HG02852 (cell line): Measurements from ENCODE around the gene OSGEPL1.
"Not testable (repeated sequence)": the region's sequence is repeated elsewhere in the genome, so short reads cannot be mapped to it uniquely, and the experiment has no call there.

Experiments
- ATAC-seq: cut with Tn5 transposase; IDR thresholded peaks from one replicate; pipeline ENCODE4 v1.9.1; 2021; ENCODE audit warnings: mild to moderate bottlenecking, moderate library complexity; ENCODE audit not compliant: unreplicated experiment

OSGEPL1 gene, protein sequence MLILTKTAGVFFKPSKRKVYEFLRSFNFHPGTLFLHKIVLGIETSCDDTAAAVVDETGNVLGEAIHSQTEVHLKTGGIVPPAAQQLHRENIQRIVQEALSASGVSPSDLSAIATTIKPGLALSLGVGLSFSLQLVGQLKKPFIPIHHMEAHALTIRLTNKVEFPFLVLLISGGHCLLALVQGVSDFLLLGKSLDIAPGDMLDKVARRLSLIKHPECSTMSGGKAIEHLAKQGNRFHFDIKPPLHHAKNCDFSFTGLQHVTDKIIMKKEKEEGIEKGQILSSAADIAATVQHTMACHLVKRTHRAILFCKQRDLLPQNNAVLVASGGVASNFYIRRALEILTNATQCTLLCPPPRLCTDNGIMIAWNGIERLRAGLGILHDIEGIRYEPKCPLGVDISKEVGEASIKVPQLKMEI

DNA sequence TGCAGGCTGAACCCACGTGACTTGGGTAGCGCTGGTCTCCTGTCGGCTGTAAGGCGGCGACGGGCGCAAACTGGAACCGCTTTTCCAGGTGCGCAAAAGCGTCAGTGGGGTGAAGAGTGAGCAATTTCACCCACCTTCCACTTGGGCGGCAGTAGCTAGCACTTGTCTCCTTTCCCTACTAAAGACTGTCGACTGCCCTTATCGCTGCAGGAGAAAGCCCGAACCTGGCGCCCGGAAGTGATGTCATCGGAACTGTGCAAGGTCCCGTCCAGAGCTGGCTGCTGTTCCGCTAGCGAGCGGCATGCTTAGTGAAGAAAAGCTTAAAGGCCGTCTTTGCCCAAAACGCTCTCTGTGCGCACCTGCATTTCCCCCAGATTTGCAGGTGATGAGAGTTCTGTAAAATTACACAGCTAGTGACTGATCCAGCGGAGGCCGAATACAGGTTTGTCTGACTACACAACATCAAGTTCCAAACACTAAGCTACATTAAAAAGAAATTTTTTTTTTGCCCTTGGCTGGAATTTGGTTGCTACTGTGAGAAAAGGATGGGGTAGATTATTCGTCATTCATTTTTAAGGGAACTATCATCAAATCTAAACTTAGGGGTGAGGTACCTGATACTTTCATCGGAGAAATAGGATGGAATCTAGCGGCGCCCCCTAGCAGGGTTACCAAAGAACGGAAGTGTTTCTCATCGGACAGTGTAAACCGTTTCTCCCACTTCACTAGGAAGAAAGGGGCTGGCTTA lies at the start of gene OSGEPL1:
TSS of gene OSGEPL1 (minus strand) at position 242 of the 748 bp plus-strand sequence. CDS start 1,152 bp downstream, outside the sequence.
- peak; percentile 96 for ATAC-seq

DNA sequence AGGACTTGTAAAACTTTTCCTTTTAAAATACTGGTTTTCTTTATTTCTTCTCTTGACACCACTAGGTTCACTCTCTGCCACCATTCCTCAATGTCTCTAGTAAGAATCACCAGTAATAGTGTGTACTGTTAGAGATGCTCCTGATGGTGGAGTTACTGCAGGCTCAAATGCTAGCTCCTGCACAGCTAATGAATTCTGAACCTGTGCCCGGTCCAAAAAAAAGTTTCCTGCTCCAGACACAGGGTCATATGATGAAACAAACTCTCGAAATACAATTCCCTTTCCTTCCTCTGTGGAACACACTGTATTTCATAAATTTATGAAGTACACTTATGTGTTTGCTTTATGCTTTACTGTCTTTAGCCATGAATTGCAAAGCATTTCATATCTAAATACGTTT lies 40.8 kb upstream of the OSGEPL1 start:
- ATAC-seq, result no peak

DNA sequence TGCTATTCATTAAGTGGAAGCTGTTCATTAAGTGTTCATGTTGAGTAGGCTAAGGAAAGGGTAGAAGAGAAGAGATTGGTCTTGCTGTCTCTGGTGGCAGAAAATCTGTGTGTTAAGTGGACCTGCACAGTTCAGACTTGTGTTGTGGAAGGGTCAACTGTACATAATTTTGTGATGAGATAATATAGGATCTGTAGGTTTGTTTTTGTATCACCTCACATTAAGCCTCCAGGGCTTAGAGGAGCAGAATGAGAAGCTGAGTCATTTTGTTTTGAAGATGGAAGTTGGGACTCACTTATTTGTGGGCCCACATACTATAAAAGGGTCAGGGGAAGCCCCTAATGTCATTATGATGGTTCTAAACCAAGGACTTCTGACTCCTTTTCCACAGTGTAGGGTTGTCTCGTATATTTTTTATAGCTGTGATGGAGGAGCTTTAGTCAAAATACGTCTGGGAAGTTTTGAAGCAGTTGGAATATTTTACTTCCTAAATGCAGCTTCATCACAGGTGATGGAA lies 39.9 kb upstream of the OSGEPL1 start:
- ATAC-seq, result no peak

DNA sequence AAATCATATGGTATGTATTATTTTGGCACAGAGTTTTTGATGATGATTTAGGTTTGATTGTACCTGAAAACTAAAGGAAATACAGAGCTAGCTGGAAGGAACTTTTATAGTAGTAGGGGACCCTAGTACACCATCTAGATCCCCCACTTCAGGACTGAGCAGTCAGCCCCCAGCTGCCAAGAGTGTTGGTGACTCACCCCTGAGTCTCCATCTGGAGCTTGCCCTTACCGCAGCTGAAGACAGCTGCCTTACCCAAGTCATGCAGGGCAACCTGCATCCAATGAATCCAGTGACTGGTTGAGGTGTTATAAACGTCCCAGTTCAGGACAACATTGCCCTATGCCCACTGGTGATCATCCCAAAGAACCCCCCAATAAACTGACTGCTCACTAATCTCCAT lies 36.9 kb upstream of the OSGEPL1 start:
- ATAC-seq, result no peak

DNA sequence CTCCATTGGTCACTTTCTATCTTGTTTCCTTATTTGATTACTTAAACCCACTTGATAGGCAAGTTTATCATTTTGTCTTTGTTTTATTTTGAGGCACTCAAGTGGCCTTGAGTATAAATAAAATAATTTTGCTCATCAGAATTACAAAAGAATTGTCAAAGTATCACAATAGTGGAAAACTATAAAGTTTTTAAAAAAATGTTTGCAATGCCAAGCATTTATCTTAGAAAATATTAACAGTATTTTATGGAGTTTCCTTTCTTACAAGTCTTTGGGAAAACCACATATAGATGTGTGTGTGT lies 36.4 kb upstream of the OSGEPL1 start:
- ATAC-seq, result no peak

DNA sequence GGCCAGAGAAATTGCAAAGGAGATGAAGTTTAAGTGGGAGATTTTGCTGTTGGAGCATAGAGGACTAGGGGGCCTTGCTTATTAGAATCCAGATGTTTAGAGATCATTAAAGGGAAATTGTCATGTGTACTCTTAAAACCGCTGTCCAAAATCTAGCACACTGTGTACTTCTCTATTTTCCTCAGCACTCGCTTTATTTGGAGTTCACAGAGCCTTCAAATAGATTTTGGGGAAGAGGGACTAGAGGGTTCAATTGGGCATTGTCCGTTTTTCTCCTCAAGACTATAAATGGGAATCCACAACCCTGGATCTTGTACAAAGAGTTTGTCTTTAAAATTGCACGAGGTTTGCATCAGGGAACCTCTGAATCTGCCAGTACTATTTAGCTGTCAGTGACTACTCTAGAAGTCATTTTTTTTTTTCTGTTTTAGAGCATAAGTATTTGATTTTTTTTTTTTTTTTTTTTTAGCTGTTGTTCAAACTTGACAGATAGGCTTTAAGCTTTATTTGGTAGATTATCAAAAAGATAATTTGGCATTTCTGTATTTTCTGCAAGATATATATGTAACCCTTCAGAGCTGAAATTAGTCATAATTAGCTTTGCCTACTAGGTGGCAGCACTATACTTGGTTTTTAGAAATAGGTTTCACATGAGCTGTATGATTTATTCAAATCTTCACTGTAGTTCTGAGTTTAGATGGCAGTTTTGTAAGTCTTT lies 35.9 kb upstream of the OSGEPL1 start:
- peak; percentile 80 for ATAC-seq

DNA sequence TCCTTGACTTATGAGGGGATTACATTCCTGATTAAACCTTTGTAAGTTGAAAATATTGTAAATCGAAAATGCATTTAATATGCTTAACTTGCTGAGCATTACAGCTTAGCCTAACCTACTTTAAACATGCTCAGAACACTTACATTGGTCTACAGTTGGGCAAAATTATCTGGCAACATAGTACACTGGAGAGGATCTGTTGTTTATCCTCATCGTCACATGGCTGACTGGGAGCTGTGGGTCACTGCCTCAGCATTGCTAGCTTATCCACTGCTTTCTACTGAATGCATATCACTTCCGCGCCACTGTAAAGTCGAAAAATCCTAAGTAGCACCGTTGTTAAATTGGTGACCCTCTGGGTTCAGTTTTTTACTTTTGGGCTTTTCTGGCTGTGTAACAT lies 35.3 kb upstream of the OSGEPL1 start:
- no peak for ATAC-seq

DNA sequence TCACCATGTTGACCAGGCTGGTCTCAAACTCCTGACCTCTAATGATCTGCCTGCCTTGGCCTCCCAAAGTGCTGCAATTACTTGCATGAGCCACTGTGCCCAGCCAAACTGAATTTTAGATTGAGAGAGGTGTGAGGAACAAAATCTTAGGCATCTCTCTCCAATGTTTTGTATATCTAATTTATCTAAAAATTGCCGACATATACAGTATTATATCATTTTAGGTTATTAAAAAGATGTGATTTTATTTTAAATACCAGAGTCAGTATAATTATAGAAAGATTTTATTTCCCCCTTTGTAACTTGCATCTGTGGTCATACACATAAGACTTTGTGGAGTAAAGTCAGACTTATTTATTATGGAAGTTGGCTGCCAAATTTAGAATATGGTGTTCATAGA lies 31.7 kb upstream of the OSGEPL1 start:
- ATAC-seq, result no peak

DNA sequence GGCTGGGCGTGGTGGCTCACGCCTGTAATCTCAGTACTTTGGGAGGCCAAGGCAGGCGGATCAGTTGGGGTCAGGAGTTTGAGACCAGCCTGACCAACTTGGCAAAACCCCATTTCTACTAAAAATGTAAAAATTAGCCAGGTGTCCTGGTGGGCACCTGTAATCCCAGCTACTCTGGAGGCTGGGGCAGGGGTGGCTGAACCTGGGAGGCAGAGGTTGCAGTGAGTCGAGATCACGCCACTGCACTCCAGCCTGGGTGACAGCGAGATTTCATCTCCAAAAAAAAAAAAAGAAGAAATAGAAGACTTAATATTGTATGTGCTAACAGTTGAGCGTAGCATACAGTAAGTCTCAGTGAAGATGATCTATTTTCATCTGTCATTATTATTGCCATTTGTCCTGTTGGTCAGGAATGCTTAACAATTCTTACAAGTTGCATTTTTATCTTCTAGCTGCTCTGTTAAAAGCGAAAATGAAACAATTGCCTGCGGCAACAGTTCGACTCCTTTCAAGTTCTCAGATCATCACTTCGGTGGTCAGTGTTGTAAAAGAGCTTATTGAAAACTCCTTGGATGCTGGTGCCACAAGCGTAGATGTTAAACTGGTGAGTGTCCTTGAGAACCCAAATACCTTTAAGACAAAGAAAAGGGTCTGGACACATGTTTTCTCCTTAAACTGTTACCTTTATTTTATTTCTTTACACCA lies 28.9 kb upstream of the OSGEPL1 start:
- no peak for ATAC-seq

DNA sequence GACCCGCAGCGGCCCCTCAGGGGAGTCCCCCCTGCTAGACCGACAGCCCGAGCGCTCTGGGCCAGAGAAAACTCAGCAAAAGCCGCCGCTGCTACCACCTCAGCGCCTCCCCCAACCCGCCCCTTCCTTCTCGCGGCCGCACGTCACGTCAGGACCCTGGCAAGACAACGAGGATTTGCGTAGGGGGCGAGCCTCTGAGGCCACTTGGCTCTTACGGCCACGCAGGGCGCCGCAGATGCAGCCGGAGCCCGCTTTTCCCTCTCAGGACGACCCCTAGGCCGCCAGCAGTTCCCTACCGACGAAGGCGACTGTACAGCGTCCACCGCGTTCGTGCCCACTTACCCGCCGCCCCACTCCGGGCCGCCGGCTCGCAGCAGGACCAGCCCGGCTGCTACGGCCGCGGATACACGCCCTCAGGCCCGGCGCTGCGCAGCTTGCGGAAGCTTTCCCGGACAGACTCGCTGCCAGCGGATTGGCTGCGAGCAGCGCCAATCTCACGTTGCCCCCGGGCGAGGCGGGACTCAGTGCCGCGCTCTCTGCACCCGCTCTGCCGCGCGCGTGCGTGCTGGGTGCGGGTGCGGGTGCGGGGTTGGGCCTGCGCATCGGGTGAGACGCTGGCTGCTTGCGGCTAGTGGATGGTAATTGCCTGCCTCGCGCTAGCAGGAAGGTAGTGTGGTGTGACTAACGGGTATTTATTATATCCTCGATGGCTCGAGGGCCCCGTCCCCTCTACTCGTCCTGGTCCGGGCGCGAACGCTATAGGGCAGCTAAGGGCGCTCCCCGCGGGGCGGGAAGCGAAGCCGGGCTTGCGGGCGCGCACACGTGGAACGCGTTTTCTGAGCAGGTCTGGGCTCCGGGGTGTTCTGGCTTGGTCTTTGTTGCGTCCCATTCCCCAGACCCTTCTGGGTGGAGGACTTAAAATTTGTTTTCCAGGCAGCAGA lies 21.6 kb upstream of the OSGEPL1 start, which contains the start of the genes ORMDL1 and PMS1:
TSS of gene ORMDL1 (minus strand) at position 413 of the 941 bp plus-strand sequence. CDS start 1,744 bp downstream, outside the sequence.
TSS of gene PMS1 (plus strand) at position 524 of the 941 bp plus-strand sequence. CDS start 7,360 bp downstream, outside the sequence.
- ATAC-seq, result peak; percentile 90

DNA sequence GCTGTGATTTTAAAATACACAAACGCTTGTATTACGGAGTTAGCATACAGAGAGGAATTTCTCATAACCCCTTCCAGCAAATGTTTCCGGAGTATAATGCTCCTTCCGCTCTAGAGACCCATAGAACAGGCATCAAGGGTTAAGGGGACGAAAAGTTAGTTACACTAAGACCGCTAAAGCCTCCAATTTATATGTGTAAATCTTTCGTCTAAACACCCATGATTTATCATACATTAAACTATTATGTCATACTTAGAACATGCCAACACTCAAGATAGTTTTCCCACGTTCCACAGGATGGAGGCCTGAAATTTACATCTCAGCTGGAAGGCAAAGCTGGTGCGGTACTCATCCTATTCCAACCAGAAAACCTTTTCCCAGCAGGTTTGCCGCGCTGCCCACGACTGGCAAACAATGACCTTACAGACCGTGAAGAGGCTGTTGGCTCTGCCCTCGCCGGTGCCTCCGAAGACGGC lies 20.9 kb upstream of the OSGEPL1 start:
- ATAC-seq, result peak; percentile 9

DNA sequence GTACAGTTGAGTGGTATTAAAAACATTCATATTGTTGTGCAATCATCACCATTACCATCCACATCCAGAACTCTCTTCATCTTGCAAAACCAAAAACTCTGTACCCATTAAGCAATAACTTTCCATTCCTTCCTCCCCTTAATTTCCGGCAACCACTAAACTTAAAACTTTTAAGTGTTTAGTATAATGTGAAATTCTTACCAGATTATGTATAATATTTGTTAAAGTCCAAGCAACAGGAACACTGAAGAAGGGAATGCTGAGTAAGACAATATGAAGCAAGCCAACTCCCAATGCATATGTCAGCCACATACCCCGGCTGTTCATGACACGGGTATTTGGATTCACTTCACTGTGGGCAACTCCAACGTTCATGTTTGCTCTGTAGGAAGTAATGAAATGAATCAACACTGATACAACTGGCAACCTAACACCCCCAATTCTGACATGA lies 19.7 kb upstream of the OSGEPL1 start:
- no peak for ATAC-seq

DNA sequence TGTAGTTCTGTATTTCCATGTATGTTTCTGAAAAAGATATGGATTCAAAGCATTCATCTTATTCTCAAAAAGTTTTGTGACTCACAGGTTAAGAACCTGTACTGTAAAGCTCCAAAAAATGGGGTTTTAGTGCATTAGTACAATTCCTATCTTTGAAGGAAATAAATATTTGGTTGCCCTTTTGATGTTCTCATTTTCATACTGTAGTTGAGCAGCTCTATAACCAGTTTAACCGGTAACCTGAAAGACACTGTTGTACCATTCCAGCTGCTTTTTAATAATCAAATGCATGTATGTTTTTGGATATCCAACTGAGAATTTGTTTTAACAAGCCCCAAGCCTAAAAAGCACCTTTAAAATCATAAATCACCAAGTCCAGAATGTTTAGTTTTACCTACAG lies 9.6 kb upstream of the OSGEPL1 start:
- no peak for ATAC-seq

DNA sequence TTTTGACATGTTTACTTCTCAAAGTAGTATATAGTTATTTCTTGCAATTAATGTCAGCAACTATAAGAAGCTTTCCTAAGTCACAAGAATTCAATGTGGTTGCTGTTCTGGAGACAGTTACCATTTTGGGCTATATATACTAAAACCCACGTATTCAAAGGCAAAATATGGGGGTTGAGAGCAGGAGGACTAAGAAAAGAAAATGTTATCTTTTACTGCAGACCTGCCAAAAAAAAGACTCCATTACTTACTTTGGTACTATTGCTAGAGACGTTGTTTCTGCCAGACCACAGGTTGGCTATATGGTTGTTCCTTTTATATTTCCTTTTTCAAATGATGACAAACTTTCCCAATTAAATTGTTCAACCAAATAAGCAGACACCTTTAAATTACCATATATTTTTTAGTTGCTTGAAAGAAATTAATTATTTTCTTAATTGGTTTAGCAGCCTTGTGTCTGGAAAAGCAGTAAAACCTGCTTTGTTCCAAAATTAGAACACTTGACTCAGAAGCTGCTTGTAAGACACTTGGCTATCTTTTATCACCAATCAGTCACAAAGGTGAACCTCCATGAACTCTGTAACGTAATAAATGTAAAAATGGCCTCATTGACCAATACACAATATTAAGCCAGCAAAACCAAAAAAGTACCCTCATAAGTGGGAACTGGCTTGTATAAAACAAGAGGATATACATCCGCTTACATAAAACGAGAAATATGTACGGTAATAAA lies 8.2 kb upstream of the OSGEPL1 start:
- no peak for ATAC-seq

DNA sequence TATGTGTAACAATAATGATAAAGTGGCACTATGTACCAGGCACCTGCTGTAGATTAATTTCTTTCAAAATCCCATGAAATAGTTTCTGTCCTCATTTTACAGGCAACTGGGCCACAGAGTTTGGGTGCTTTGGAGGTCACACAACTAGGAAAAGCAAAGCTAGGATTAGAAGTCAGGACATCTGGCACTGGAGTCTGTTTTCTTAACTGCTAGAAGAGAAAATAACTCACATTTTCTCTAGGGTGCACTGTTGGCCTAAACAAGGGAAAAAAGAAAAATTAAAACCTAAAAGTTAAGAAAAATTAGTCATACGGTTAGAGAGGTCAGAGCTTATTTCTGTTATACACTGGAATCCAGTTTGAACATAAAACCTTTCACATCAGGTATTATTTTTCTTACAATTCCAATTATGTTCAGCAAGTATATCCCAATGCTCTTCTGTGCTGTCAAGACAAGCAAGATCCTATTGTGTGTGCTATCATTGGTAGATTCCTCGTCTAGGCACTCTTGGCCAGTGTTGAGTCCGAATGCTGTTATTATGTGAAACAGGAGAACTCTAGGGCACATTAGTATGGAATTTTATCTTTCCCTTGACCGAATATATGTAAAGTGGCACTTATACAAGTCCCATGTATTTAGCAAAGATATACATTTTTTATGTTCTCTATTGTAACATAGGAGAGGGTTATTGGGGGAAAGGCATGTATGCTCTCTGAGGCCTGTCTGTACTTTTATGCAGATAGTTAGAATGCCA lies 1.5 kb upstream of the OSGEPL1 start:
- ATAC-seq, result no peak

DNA sequence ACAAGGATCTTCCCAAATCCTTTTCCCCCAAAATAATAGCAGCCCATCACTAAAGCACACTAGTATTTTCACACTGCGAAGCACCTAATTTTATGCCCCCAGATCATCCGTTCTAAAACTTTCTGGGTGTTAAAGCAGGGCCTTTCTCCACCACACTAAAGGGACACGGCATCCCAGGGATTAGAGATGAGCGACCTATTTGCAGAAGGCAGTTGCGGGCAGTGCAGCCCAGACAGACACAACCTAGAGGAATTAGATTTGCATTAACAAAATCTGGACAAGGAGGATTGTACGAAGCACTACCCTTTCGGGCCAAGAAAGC lies 402 bp downstream of the OSGEPL1 start:
- ATAC-seq, result no peak

DNA sequence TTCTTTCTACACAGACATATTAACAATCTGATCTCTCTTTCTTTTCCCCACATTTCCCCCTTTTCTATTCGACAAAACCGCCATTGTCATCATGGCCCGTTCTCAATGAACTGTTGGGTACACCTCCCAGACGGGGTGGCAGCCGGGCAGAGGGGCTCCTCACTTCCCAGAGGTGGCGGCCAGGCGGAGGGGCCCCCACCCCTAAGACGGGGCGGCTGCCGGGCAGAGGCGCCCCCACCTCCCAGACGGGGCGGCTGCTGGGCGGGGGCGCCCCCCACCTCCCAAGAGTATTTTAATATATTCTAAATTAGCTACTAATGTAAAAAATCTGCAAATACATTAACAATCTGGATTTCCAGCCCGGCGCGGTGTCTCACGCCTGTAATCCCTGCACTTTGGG lies 2.4 kb downstream of the OSGEPL1 start:
- not testable (repeated sequence) for ATAC-seq

DNA sequence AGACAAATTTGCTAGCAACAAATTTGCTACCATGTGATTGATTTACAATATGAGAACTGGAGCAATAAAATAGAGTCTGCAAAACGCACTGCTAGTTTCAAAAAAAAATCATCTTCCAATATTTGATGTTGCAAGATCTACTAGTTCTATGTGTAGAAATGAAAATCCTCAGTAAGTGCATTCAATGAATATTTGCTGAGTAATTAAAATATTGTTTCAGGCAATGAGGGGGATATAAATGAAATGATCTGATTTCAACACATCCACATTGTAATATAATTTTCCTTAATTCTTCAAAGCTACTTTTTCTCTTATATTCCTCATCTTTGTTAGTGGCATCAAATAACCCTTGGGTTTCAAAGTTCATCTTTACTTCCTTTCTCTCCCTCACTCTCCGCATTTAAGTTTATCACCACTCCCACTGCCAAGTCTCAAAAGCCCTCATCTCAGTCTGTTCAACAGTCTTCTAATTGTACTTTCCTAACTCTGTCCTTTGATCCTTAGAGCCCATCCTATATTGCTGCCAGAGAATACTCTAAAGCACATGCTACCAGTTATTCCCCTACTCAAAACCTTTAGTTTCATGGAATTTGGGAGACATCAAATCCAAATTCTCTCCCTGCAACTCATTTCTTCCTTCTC lies 6.2 kb downstream of the OSGEPL1 start:
- no peak for ATAC-seq
